ENCODE results near the gene ZNF451. TPM values are rescaled to one million over a fixed set of nuclear protein-coding genes. Genes with fewer than 3 reads are reported as not detected.

Gene ZNF451
- total RNA-seq, 2 donors from 2014 or later, result 131 to 142 TPM

DNA sequence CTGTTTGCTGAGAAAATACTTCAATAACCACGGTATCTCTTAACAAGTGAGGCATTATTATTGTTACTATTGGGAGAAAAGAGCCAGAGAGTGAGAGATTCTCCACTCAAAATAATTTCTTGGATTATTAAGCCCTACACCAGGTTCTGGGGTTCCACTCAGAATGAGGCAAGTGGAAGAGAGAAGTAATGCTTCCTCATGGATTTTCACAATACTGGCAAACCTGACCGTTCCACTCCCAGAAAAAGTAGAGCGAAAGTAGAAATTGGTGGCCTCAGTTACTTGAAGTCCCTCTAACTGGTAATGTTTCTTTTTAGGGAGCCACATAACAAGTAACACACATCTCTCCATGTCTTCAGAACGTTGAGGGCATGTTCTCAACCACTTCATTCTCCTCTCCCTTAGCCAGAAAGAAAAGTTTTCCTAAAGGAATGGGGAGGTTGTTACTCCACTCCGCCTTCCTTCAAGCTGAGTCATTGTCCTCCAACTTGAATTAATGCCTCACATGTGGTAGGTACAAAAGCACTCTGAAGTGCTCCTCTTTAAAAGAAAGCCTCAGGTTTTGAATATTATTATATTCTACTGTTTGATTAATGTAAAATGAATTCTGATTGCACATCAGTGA is 84.0 kb downstream of the ZNF451 start:
- Mint-ChIP-seq H3K4me1 (peaks cover 27% of the 10 kb centered on the region), H3K27ac (peak overlapping the region; percentile 86), H3K36me3 (ENCODE audit: low read depth) (no peaks in the 10 kb centered on the region), H3K27me3 (no peaks in the 10 kb centered on the region), H3K4me3 (peak overlapping the region; percentile 92)
- no peaks in the 10 kb centered on the region for H3K9me3 ChIP-seq (ENCODE audit: control insufficient read depth, low read length, poor library complexity, severe bottlenecking)
- DNase-seq, result no peak
- no peak for ATAC-seq

DNA sequence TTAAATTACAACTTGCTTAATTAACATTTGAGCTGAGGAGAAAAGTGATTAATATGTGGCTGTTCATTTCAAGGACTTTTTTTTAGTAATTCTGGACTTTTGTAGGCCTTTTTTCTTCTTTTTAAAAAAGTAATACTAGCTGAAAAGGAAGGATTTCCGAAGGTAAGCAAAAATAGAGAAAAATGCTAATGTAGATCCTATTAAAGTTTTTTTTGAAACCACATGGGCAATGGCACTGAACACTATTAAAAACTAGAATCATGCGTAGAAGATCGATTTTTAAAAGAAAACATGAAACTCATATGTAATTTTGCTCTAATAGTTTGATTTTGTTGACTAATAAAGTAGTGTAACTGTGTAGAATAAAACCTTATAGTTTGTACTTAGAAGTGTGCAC is 84.5 kb downstream of the ZNF451 start:
- no peaks in the 10 kb centered on the region for H3K9me3 ChIP-seq (ENCODE audit: control insufficient read depth, low read length, poor library complexity, severe bottlenecking)
- H3K36me3 Mint-ChIP-seq (ENCODE audit: low read depth), result no peaks in the 10 kb centered on the region
- no peak overlapping the region for H3K4me3 Mint-ChIP-seq
- peaks cover 27% of the 10 kb centered on the region for H3K4me1 Mint-ChIP-seq
- no peak for DNase-seq
- H3K27me3 Mint-ChIP-seq, result no peaks in the 10 kb centered on the region
- ATAC-seq, result no peak
- no peak overlapping the region for H3K27ac Mint-ChIP-seq

DNA sequence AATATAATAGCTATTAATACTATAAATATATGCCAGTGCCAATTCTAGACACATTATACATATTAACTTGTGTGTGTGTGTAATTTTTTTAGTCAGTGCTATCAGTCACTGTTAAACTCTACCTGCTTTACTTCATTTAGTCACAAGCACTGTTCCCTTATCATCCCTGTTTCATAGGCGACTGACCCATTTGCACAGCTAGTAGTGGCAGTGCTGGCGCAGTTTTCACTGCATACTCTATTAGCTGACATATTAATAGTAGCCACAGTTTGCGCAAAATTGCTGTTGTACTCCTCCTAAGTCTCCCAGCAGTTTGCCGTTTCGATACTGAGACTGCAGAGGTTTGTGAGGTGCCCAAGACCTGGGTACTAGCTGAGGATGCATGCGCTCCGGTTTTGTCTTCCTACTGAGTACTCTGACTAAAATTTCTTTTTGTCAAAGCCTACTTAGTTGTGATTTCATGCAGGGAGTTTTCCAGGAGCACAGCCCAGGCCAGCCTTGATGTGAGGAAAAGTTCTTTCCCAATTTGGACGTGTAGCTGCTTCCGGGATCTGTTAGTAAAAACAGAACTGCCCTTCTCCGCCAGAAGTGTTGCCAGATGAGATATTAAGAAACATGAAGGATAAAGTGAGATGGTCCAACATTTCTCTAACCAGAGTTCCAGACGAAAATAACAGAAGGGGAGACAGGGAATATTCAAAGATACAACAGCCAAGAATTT is 87.7 kb downstream of the ZNF451 start:
- ATAC-seq (no peak), DNase-seq (no peak)
- Mint-ChIP-seq H3K36me3 (ENCODE audit: low read depth) (peaks cover 3% of the 10 kb centered on the region), H3K4me3 (no peak overlapping the region), H3K4me1 (peaks cover 17% of the 10 kb centered on the region), H3K27me3 (no peaks in the 10 kb centered on the region), H3K27ac (peak overlapping the region; percentile 60)
- no peaks in the 10 kb centered on the region for H3K9me3 ChIP-seq (ENCODE audit: control insufficient read depth, low read length, poor library complexity, severe bottlenecking)

DNA sequence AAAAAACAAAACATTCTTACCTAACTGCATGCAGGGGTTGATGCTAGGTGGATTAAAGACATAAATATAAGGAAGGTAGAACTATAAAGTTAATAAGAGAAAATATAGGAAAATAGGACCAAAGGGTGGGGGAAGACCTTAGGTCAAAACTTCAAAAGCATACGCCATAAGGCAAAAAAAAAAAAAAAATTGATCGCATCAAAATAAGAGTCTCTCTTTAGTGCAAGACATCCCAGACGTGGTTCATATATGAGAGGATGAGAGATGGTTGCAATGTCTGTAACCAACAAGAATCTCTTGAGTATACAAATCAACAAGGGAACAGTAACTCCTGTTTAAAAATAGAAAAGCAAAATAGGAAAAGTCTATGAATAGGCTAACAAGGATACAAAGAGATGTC is 90.6 kb downstream of the ZNF451 start:
- DNase-seq (no peak), ATAC-seq (no peak)
- H3K27ac Mint-ChIP-seq, result no peak overlapping the region
- H3K4me1 Mint-ChIP-seq, result peaks cover 7% of the 10 kb centered on the region
- no peak overlapping the region for H3K4me3 Mint-ChIP-seq
- peaks cover 3% of the 10 kb centered on the region for H3K36me3 Mint-ChIP-seq (ENCODE audit: low read depth)
- H3K9me3 ChIP-seq (ENCODE audit: control insufficient read depth, low read length, poor library complexity, severe bottlenecking), result no peaks in the 10 kb centered on the region
- no peaks in the 10 kb centered on the region for H3K27me3 Mint-ChIP-seq

DNA sequence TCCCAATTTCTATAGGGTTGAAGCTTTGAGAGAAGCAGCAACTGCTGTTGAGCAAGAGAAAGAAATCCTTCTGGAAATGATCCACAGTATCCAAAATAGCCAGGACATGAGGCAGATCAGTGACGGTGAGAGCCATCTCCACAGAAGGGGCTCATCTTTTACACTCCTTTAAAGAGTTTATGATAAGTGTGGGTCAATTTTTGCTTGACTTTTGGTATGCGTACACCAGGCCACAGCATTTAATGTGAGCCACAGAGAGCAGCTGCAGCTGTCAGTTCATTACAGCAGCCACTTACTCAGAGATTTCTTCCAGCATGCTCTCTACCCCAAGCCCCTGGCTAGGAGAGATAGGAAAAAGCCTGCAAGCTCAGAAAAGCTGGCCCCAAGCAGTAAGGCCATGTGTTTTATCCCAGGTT is 92.0 kb downstream of the ZNF451 start:
- Mint-ChIP-seq H3K4me1 (peaks cover 5% of the 10 kb centered on the region), H3K27me3 (no peaks in the 10 kb centered on the region), H3K27ac (peak overlapping the region; percentile 51), H3K4me3 (no peak overlapping the region), H3K36me3 (ENCODE audit: low read depth) (peaks cover 7% of the 10 kb centered on the region)
- H3K9me3 ChIP-seq (ENCODE audit: control insufficient read depth, low read length, poor library complexity, severe bottlenecking), result no peaks in the 10 kb centered on the region
- no peak for ATAC-seq
- DNase-seq, result no peak

DNA sequence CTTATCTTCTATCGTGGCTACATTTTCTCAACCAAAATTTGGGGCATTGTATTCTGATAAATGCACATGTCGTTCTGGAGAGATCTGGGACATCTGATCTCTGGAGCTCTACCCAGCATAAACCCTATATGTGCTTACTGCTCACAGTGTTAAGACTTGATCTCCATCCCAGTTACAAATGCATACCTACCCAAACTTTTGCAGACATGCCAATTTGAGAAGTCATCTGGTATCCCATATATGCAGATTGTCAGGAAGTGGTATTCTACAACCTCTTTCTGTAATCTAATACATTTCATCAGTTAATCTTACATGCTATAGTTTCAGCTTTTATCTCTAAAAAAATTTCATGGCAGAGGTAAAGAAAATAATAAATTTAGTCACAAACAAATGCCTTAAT is 93.3 kb downstream of the ZNF451 start:
- DNase-seq (no peak), ATAC-seq (no peak)
- no peak overlapping the region for H3K27ac Mint-ChIP-seq
- H3K4me3 Mint-ChIP-seq, result no peak overlapping the region
- H3K9me3 ChIP-seq (ENCODE audit: control insufficient read depth, low read length, poor library complexity, severe bottlenecking), result no peaks in the 10 kb centered on the region
- no peaks in the 10 kb centered on the region for H3K27me3 Mint-ChIP-seq
- H3K36me3 Mint-ChIP-seq (ENCODE audit: low read depth), result peaks cover 7% of the 10 kb centered on the region
- H3K4me1 Mint-ChIP-seq, result peaks cover 2% of the 10 kb centered on the region

DNA sequence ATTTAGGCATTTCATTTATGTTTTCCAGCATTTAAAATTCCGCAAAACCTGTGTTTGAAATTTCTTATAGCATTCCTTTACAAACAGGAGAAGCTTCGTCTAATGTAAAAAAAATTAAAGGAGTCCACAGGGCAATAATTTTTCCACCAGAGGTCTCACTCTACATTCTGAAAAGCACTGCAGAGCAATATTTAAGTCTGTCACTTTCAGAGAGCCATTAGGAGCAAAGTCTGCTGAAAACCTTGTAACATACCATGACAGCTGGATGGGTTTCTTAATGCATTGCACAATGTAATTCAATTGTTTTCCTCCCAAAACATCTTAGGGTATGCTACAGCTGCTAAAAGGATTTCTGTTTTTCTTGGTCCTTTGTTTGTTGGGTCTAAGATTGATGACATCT is 100.2 kb downstream of the ZNF451 start:
- Mint-ChIP-seq H3K27ac (no peak overlapping the region), H3K36me3 (ENCODE audit: low read depth) (peaks cover 4% of the 10 kb centered on the region), H3K27me3 (no peaks in the 10 kb centered on the region), H3K4me3 (no peak overlapping the region), H3K4me1 (peaks cover 5% of the 10 kb centered on the region)
- DNase-seq, result no peak
- no peaks in the 10 kb centered on the region for H3K9me3 ChIP-seq (ENCODE audit: control insufficient read depth, low read length, poor library complexity, severe bottlenecking)
- no peak for ATAC-seq

DNA sequence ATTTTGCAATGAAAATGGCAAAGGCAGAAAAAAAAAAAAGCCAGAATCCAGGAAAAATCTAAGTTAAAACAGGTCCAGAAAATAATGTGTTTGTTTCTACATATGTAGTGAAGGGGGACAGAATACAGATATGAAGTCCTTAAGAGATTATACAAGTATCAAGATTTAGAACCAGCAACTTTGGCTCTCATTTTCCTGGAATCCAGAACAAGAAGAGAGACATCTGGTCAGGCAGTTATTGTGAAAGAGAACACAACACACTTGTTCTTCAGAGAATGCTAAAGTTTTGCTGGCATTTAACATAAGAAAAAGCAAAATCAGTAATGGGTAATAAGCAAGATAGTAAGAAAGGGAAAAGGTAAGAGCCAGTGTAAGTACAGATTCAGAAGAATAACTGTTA is 103.2 kb downstream of the ZNF451 start:
- Mint-ChIP-seq H3K4me3 (no peak overlapping the region), H3K27ac (no peak overlapping the region), H3K27me3 (no peaks in the 10 kb centered on the region), H3K4me1 (peaks cover 3% of the 10 kb centered on the region), H3K36me3 (ENCODE audit: low read depth) (no peaks in the 10 kb centered on the region)
- ATAC-seq, result no peak
- no peaks in the 10 kb centered on the region for H3K9me3 ChIP-seq (ENCODE audit: control insufficient read depth, low read length, poor library complexity, severe bottlenecking)
- DNase-seq, result no peak

DNA sequence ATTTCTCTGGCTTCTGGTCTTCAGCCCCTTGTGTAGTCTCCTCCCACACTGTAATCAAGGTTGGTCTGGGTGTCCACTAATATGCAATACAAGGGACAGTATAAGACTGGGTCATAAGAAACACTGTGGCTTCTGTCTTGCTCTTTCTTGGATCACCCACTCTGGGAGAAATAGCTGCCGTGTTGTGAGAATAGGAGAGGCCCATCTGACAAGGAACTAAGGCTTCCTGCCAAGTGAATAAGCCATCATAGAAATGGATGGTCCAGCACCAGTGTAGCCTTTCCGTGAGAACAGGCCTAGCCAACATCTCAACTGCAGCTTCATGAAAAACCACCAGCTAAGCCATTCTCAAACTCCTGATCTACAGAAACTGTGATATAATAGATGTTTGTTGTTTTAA is 105.5 kb downstream of the ZNF451 start:
- no peak for DNase-seq
- Mint-ChIP-seq H3K27me3 (no peaks in the 10 kb centered on the region), H3K4me3 (no peak overlapping the region), H3K27ac (no peak overlapping the region), H3K4me1 (peaks cover 3% of the 10 kb centered on the region), H3K36me3 (ENCODE audit: low read depth) (no peaks in the 10 kb centered on the region)
- H3K9me3 ChIP-seq (ENCODE audit: control insufficient read depth, low read length, poor library complexity, severe bottlenecking), result no peaks in the 10 kb centered on the region
- ATAC-seq, result no peak

DNA sequence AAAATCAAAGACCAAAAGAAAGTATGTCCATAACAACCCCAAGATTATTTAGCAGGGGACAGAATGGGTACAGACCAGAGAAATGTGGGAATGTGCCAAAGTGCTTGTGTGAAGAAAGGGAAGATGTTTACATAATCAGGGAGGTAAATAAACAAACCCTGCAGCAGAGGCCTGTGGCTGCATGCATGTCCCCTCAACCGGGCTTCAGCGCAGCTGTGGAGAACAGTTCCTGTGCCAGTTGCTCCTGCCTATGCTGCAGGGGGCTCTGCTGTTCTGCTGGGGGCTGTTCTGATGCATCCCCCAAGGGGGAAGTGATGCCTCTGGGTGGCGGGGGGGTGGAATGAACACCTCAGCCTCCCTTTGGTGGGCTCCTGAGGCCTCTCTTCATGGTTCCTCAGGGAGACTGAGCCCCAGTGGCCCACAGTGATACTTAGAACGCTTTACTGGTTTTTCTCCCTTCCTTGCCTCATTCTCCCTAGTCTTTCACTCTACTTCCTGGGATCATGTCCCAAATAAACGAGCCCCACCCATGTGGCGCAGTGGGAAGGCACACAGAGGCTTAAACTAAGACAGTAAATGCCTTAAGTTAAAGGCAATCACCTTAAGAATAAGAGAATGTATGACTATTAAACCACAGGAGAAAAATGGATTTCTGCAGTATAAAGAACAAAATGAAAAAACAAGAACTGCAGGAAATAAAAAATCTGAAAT is 109.1 kb downstream of the ZNF451 start:
- no peak for DNase-seq
- H3K27me3 Mint-ChIP-seq, result no peaks in the 10 kb centered on the region

DNA sequence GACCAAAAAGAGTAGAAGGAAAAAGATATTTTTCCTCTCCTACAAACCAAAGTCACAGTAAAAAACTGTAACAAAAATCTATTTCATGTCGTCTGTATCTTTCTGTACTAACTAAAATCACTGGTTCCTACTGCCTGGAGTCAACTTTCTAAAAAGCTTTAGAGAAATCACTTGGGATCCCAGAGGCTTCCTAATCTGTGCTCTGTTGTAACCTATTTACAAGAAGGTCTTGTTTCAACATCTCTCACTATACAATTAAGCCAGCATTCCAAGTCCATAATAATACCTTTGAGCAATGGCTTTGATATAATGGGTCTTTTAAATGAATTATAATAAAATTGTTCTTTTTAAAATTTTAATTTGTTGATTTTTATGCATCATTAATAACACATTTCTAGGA is 111.7 kb downstream of the ZNF451 start:
- H3K27me3 Mint-ChIP-seq, result no peaks in the 10 kb centered on the region
- peaks cover 3% of the 10 kb centered on the region for H3K4me1 Mint-ChIP-seq
- no peak overlapping the region for H3K27ac Mint-ChIP-seq
- peaks cover 3% of the 10 kb centered on the region for H3K36me3 Mint-ChIP-seq (ENCODE audit: low read depth)
- no peak for ATAC-seq
- H3K9me3 ChIP-seq (ENCODE audit: control insufficient read depth, low read length, poor library complexity, severe bottlenecking), result no peaks in the 10 kb centered on the region
- H3K4me3 Mint-ChIP-seq, result no peak overlapping the region
- DNase-seq, result no peak

More for the DNA sequence above, 109.1 kb downstream of the ZNF451 start:
- H3K4me3 Mint-ChIP-seq, result no peak overlapping the region
- no peaks in the 10 kb centered on the region for H3K9me3 ChIP-seq (ENCODE audit: control insufficient read depth, low read length, poor library complexity, severe bottlenecking)
- ATAC-seq, result no peak
- H3K4me1 Mint-ChIP-seq, result no peaks in the 10 kb centered on the region
- H3K27ac Mint-ChIP-seq, result no peak overlapping the region
- no peaks in the 10 kb centered on the region for H3K36me3 Mint-ChIP-seq (ENCODE audit: low read depth)

DNA sequence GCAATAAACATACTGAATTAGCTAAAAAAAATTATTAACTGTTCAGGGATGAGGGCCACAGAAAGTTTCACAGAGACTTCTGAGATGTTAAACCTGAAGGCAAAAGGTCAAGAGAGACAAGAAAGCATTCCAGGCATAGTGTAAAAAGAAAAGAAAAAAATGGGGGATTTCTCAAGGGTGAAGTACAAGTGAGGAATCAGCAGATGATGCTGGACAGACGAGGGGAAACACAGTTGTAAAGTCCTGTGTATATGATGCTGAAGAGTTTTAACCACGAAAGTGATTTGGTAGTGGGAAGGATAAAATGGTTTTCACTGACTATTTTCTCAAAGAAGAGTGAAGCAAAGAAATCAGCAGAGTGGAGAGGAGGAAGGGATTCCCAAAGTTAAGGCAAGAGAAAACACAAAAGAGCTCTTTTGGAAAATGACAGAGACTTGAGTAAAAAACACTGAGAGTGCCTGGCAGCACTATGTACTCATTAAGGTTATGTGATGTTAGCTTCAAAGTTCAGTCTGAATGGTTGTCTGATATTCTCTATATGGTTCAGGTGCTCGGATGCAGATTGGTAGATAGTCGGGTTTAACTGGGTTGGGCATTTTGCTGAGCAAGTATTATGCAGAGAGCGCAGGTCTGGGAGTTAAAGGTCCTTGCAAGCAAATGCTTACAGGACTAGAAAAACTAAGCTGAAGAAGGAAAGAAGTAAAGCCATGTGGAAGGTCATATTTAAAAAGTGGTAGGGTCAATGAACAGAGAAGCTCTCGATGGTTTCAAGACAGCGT is 115.8 kb downstream of the ZNF451 start:
- no peak for DNase-seq
- Mint-ChIP-seq H3K4me3 (no peak overlapping the region), H3K4me1 (peaks cover 3% of the 10 kb centered on the region), H3K27ac (no peak overlapping the region), H3K27me3 (no peaks in the 10 kb centered on the region), H3K36me3 (ENCODE audit: low read depth) (peaks cover 3% of the 10 kb centered on the region)
- ATAC-seq, result no peak
- H3K9me3 ChIP-seq (ENCODE audit: control insufficient read depth, low read length, poor library complexity, severe bottlenecking), result no peaks in the 10 kb centered on the region

DNA sequence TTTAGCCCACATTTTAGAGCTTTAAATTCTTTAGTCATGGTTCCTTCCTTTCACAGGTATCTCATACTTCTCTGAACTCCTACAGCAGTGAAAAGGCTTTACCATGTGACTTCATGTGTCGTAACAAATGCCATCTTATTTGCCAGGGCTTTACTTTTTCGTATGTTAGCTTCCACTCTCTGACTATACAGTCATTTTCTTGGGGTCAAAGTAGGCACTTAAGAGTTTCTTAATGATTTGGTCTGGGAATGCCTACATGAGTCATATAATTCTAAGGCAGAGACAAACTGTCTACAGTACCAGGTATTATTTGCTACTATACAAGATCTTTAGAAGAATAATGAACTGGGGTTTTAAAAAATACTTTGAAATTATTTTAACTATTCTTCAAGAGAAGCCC is 117.2 kb downstream of the ZNF451 start:
- Mint-ChIP-seq H3K27ac (no peak overlapping the region), H3K27me3 (no peaks in the 10 kb centered on the region)

More for the DNA sequence above, 117.2 kb downstream of the ZNF451 start:
- Mint-ChIP-seq H3K36me3 (ENCODE audit: low read depth) (peaks cover 3% of the 10 kb centered on the region), H3K4me3 (no peak overlapping the region), H3K4me1 (peaks cover 3% of the 10 kb centered on the region)
- H3K9me3 ChIP-seq (ENCODE audit: control insufficient read depth, low read length, poor library complexity, severe bottlenecking), result no peaks in the 10 kb centered on the region
- ATAC-seq (no peak), DNase-seq (no peak)
